CD4-positive, alpha-beta memory T cell (primary cell): ENCODE results near the gene BUB1B. TPM values are rescaled to one million over a fixed set of nuclear protein-coding genes. Genes with fewer than 3 reads are reported as not detected.
"Not testable (repeated sequence)": the region's sequence is repeated elsewhere in the genome, so short reads cannot be mapped to it uniquely, and the experiment has no call there.

Experiments used
- CTCF ChIA-PET: fragments of 350-600 bp; sonication (Branson Sonifier 250); formaldehyde crosslinking; loops from one replicate; lab custom pipeline; 2021; ENCODE audit warnings: inconsistent platforms; ENCODE audit not compliant: partially characterized antibody; lab: Charles Lee
- POLR2A ChIA-PET: fragments of 350-600 bp; sonication (Branson Sonifier 250); formaldehyde crosslinking; loops from one replicate; lab custom pipeline; 2021; ENCODE audit not compliant: partially characterized antibody; lab: Charles Lee
- DNase-seq, 5 donors: peaks; one replicate each; pipeline versions ENCODE4 v3.0.0 to v3.0.0-alpha.2; 2020 to 2022; ENCODE audit warnings: mixed read lengths in 1 of 5
- H3K27ac ChIP-seq: one replicate; pipeline ENCODE4 v1.7.0; 2013; ENCODE audit warnings: low read depth, low read length
- H3K27me3 ChIP-seq: 2 replicates; pipeline ENCODE4 v1.7.0; 2013; ENCODE audit warnings: mild to moderate bottlenecking, low read length, moderate library complexity; ENCODE audit not compliant: insufficient read depth
- H3K36me3 ChIP-seq: 2 replicates; pipeline ENCODE4 v1.7.0; 2013; ENCODE audit warnings: mild to moderate bottlenecking, low read length, moderate library complexity; ENCODE audit not compliant: insufficient read depth
- H3K4me1 ChIP-seq: 2 replicates; pipeline ENCODE4 v1.7.0; 2013; ENCODE audit warnings: mild to moderate bottlenecking, low read length, moderate library complexity; ENCODE audit not compliant: insufficient read depth
- H3K4me3 ChIP-seq, 2 donors: one replicate each; pipeline ENCODE4 v1.7.0; 2013; ENCODE audit warnings: low read length in 2 of 2, mild to moderate bottlenecking in 1 of 2
- H3K9me3 ChIP-seq, 2 donors: one replicate each; pipeline ENCODE4 v1.7.0; 2013; ENCODE audit warnings: low read length in 2 of 2, control low read depth in 1 of 2; ENCODE audit not compliant: control insufficient read depth in 1 of 2
- H3K27ac Mint-ChIP-seq, 7 donors: one replicate each; pipeline ENCODE4 v1.8.0; 2020 to 2021; ENCODE audit warnings: mixed read lengths in 7 of 7, mild to moderate bottlenecking in 6 of 7, inconsistent platforms in 3 of 7, moderate library complexity in 3 of 7
- H3K27me3 Mint-ChIP-seq, 2 donors: one replicate each; pipeline ENCODE4 v1.8.0; 2020 to 2021; ENCODE audit warnings: mixed read lengths in 2 of 2
- H3K36me3 Mint-ChIP-seq, 2 donors: one replicate each; pipeline ENCODE4 v1.8.0; 2020 to 2021; ENCODE audit warnings: mixed read lengths in 2 of 2, inconsistent platforms in 1 of 2, mild to moderate bottlenecking in 1 of 2
- H3K4me1 Mint-ChIP-seq, 4 donors: one replicate each; pipeline ENCODE4 v1.8.0; 2020 to 2021; ENCODE audit warnings: mixed read lengths in 4 of 4, mild to moderate bottlenecking in 1 of 4
- H3K4me3 Mint-ChIP-seq, 8 donors: one replicate each; pipeline ENCODE4 v1.8.0; 2020 to 2021; ENCODE audit warnings: mixed read lengths in 8 of 8, mild to moderate bottlenecking in 7 of 8, moderate library complexity in 6 of 8, inconsistent platforms in 3 of 8
- H3K9me3 Mint-ChIP-seq, 8 donors: one replicate each; pipeline ENCODE4 v1.8.0; 2020 to 2021; ENCODE audit warnings: mixed read lengths in 8 of 8, mild to moderate bottlenecking in 5 of 8, inconsistent platforms in 3 of 8, moderate library complexity in 1 of 8
- intact Hi-C: fragments of 100-400 bp; cut with micrococcal nuclease; formaldehyde crosslinking; loops from one replicate; pipeline ENCODE4 v1.15.1; 2023
- polyA plus RNA-seq, 2 donors: library from polyadenylated mRNA; unstranded; fragments of 300-500 nt; fragmentation: Illumina TruSeq; gene quantifications; one replicate each; pipeline ENCODE4 v1.2.3, GENCODE V29; 2021
- total RNA-seq, 2 experiments: library from RNA; stranded (reverse); gene quantifications; one replicate each; pipeline ENCODE4 v1.2.3, GENCODE V29; 2021

The BUB1B gene, protein sequence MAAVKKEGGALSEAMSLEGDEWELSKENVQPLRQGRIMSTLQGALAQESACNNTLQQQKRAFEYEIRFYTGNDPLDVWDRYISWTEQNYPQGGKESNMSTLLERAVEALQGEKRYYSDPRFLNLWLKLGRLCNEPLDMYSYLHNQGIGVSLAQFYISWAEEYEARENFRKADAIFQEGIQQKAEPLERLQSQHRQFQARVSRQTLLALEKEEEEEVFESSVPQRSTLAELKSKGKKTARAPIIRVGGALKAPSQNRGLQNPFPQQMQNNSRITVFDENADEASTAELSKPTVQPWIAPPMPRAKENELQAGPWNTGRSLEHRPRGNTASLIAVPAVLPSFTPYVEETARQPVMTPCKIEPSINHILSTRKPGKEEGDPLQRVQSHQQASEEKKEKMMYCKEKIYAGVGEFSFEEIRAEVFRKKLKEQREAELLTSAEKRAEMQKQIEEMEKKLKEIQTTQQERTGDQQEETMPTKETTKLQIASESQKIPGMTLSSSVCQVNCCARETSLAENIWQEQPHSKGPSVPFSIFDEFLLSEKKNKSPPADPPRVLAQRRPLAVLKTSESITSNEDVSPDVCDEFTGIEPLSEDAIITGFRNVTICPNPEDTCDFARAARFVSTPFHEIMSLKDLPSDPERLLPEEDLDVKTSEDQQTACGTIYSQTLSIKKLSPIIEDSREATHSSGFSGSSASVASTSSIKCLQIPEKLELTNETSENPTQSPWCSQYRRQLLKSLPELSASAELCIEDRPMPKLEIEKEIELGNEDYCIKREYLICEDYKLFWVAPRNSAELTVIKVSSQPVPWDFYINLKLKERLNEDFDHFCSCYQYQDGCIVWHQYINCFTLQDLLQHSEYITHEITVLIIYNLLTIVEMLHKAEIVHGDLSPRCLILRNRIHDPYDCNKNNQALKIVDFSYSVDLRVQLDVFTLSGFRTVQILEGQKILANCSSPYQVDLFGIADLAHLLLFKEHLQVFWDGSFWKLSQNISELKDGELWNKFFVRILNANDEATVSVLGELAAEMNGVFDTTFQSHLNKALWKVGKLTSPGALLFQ
- total RNA-seq, result under 1 TPM; 0.55 to 0.89 TPM
- under 1 TPM in 1 of 2 donors, not detected in 1; 0.40 TPM for polyA plus RNA-seq

DNA sequence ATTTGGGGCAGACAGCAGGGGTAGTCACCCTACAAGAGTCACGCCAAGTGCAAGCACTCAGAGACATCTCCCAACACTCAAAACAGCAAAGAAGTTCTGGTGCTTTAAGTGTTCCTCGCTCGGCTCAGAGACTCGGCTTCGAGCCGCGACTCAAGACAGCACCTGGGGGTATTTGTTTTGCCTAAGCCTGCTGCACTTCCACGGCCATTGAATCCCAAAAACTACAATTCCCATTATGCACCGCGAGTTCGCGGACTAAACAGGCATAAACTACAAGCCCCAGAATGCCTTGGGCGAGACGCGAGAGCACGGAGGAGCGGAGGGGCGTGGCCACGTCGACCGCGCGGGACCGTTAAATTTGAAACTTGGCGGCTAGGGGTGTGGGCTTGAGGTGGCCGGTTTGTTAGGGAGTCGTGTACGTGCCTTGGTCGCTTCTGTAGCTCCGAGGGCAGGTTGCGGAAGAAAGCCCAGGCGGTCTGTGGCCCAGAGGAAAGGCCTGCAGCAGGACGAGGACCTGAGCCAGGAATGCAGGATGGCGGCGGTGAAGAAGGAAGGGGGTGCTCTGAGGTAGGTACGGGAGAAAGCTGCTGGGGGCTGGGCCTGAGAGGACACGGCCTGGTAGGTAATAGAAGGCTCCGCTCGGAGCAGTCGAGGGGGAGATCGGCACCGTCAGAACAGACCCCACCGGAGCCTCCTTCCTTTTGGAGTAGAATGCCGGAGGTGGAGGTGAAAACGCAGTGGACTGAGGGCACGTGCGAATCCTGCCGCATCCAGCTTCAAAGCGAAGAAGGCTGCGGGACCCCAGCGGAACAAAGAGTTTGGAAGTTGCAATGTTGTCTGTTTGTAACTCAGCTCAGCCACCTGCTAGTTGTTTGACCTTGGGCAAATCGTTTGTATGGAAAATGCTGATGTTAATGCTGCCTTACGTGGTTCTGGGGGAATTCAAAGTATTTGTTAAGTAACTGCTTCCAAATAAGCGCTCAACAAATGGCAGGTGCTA, at the start of gene BUB1B:
TSS of gene BUB1B (plus strand) at position 381 of the 1,000 bp plus-strand sequence. CDS start at position 533, 152 bp downstream.
- Histone ChIP-seq H3K4me3 (peak within 1 kb of the TSS; percentile 84 to 88), H3K36me3 (no peaks in the 10 kb centered on the region), H3K4me1 (peaks cover 19% of the 10 kb centered on the region), H3K9me3 (no peaks in the 10 kb centered on the region), H3K27me3 (no peaks in the 10 kb centered on the region), H3K27ac (peak within 1 kb of the TSS; percentile 28)
- peak; percentile 92 to 95 (median 93) for DNase-seq
- Mint-ChIP-seq H3K4me3 (no peak within 1 kb of the TSS), H3K36me3 (no peaks in the 10 kb centered on the region), H3K27ac (no peak within 1 kb of the TSS), H3K4me1 (peaks cover 0 to 3% (median 2%) of the 10 kb centered on the region in 4 donors), H3K27me3 (no peaks in the 10 kb centered on the region), H3K9me3 (no peaks in the 10 kb centered on the region)
- ChIA-PET CTCF (interaction anchor here (0.7 to 3.0 kb wide), 10 partner anchors 38 to 125 kb away, joined by 3 to 14 read pairs (median 3); no protein-coding TSS in a partner anchor), POLR2A (interaction anchor here (1.7 to 2.0 kb wide), 3 partner anchors 13 to 52 kb away, joined by 4 to 8 read pairs (median 8); partner anchors contain the start of gene BMF)
- intact Hi-C loops, result loop anchor here (1.0 to 5.0 kb wide), 3 partner anchors 52 to 239 kb away; partner anchors contain the start of genes GPR176 and SRP14

- no peaks in the 10 kb centered on the region for H3K27me3 ChIP-seq
Observed at GRCh38 chr15:40111888-40112287, 49.0 kb upstream of the BUB1B start.

DNA sequence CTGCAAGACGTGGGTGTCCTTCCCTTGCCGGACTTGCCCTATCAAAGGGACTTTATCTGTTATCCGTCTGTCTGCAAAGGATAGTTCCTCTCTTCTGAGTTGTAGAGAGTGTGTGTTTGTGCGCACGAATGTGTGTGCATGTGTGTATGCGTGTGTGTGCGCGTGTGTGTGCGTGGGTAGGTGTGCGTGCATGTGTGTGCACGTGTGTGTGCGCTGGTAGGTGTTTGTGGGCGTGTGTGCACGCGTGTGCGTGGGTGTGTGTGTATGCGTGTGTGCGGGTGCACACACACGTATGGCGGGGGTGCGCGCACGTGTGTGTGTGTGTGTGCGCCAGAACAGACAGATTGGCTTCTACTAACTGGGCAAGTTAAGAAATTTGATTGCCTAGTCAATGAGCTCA, 48.1 kb upstream of the BUB1B start:
- ChIA-PET CTCF (interaction anchor here (5.9 to 15.1 kb wide), 3 partner anchors 10 to 65 kb away, joined by 59 to 175 read pairs (median 152); no protein-coding TSS in a partner anchor), POLR2A (interaction anchor here (0.8 kb wide), 1 partner anchor 10 kb away, joined by 3 read pairs; no protein-coding TSS in a partner anchor)
- peaks cover 21% of the 10 kb centered on the region for H3K4me1 ChIP-seq
- H3K27me3 ChIP-seq, result no peaks in the 10 kb centered on the region
- Mint-ChIP-seq H3K36me3 (no peaks in the 10 kb centered on the region), H3K27me3 (peaks cover 4 to 9% of the 10 kb centered on the region in 2 donors), H3K4me3 (peak overlapping the region in 1 of 8 donors; percentile 20), H3K9me3 (peaks cover 0 to 1% (median 0%) of the 10 kb centered on the region in 8 donors), H3K27ac (no peak overlapping the region), H3K4me1 (peaks cover 10 to 29% (median 21%) of the 10 kb centered on the region in 4 donors)
- no peak overlapping the region for H3K4me3 ChIP-seq
- intact Hi-C loops, result no loop called here
- H3K36me3 ChIP-seq, result no peaks in the 10 kb centered on the region
- no peaks in the 10 kb centered on the region for H3K9me3 ChIP-seq
- H3K27ac ChIP-seq, result no peak overlapping the region
- DNase-seq, result no peak

More at GRCh38 chr15:40111888-40112287, 49.0 kb upstream of the BUB1B start:
- intact Hi-C loops, result no loop called here
- Histone ChIP-seq H3K9me3 (no peaks in the 10 kb centered on the region), H3K4me3 (no peak overlapping the region), H3K36me3 (no peaks in the 10 kb centered on the region), H3K27ac (no peak overlapping the region), H3K4me1 (peaks cover 30% of the 10 kb centered on the region)
- ChIA-PET POLR2A (interaction anchor here (0.8 kb wide), 1 partner anchor 11 kb away, joined by 3 read pairs; no protein-coding TSS in a partner anchor), CTCF (interaction anchor here (1.6 to 15.1 kb wide), 4 partner anchors 9 to 167 kb away, joined by 4 to 175 read pairs (median 106); no protein-coding TSS in a partner anchor)
- Mint-ChIP-seq H3K27ac (no peak overlapping the region), H3K36me3 (no peaks in the 10 kb centered on the region), H3K4me3 (peak overlapping the region in 1 of 8 donors; percentile 59), H3K4me1 (peaks cover 14 to 37% (median 24%) of the 10 kb centered on the region in 4 donors), H3K9me3 (peaks cover 0 to 1% (median 0%) of the 10 kb centered on the region in 8 donors), H3K27me3 (peaks cover 4 to 9% of the 10 kb centered on the region in 2 donors)
- DNase-seq, result no peak

GRCh38 chr15:40114218-40114617, 46.7 kb upstream of the BUB1B start:
- peaks cover 4 to 9% of the 10 kb centered on the region in 2 donors for H3K27me3 Mint-ChIP-seq
- no peak overlapping the region for H3K27ac Mint-ChIP-seq
- no peak for DNase-seq
- Histone ChIP-seq H3K4me1 (peaks cover 12% of the 10 kb centered on the region), H3K27ac (no peak overlapping the region), H3K4me3 (no peak overlapping the region), H3K9me3 (no peaks in the 10 kb centered on the region), H3K36me3 (no peaks in the 10 kb centered on the region), H3K27me3 (no peaks in the 10 kb centered on the region)
- intact Hi-C loops, result no loop called here
- ChIA-PET POLR2A (interaction anchor here (0.7 kb wide), 1 partner anchor 16 kb away, joined by 3 read pairs; no protein-coding TSS in a partner anchor), CTCF (interaction anchor here (0.6 to 15.1 kb wide), 5 partner anchors 8 to 475 kb away, joined by 3 to 175 read pairs (median 59); no protein-coding TSS in a partner anchor)
- no peaks in the 10 kb centered on the region for H3K36me3 Mint-ChIP-seq
- peaks cover 0 to 1% (median 0%) of the 10 kb centered on the region in 8 donors for H3K9me3 Mint-ChIP-seq
- H3K4me1 Mint-ChIP-seq, result peaks cover 9 to 17% (median 14%) of the 10 kb centered on the region in 4 donors
- H3K4me3 Mint-ChIP-seq, result no peak overlapping the region

DNA sequence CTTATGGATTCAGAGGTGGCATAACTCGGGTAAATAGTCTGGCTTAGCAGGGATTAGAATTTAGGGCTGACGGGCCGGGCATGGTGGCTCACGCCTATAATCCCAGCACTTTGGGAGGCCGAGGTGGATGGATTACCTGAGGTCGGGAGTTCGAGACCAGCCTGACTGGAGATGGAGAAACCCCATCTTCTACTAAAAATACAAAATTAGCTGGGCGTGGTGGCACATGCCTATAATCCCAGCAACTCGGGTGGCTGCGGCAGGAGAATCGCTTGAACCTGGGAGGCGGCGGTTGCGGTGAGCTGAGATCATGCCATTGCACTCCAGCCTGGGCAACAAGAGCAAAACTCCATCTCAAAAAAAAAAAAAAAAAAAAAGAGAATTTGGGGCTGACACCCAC, 45.8 kb upstream of the BUB1B start:
- H3K27me3 Mint-ChIP-seq, H3K9me3 Mint-ChIP-seq, H3K36me3 ChIP-seq, H3K27ac Mint-ChIP-seq, DNase-seq, H3K36me3 Mint-ChIP-seq, H3K27ac ChIP-seq, H3K4me1 ChIP-seq, H3K27me3 ChIP-seq, intact Hi-C loops, H3K9me3 ChIP-seq, H3K4me3 ChIP-seq, H3K4me3 Mint-ChIP-seq: not testable (repeated sequence)
- ChIA-PET CTCF (interaction anchor here (1.4 to 15.1 kb wide), 4 partner anchors 9 to 102 kb away, joined by 4 to 175 read pairs (median 35); no protein-coding TSS in a partner anchor), POLR2A (interaction anchor here (0.7 kb wide), 1 partner anchor 17 kb away, joined by 3 read pairs; no protein-coding TSS in a partner anchor)
- peaks cover 9 to 14% (median 11%) of the 10 kb centered on the region in 4 donors for H3K4me1 Mint-ChIP-seq
